ENCODE results near the gene RPL29.

Gene RPL29

GRCh38 chr3:52019352-52020080 is 23.8 kb upstream of the RPL29 start:
- Mint-ChIP-seq H3K4me3 (no peak overlapping the region), H3K9me3 (no peaks in the 10 kb centered on the region), H3K27ac (peak overlapping the region in 1 of 2 donors; percentile 50), H3K27me3 (no peaks in the 10 kb centered on the region), H3K4me1 (no peaks in the 10 kb centered on the region)
- ATAC-seq (peak; percentile 36), DNase-seq (no peak)

- ATAC-seq, result no peak
- no peaks in the 10 kb centered on the region for H3K27me3 Mint-ChIP-seq
- no peak overlapping the region for H3K4me3 Mint-ChIP-seq
These were observed 22.8 kb upstream of the RPL29 start for GRCh38 chr3:52018319-52019000.

GRCh38 chr3:52017586-52017985 is 21.9 kb upstream of the RPL29 start:
- H3K4me1 Mint-ChIP-seq, result no peaks in the 10 kb centered on the region
- no peak overlapping the region for H3K27ac Mint-ChIP-seq
- no peak overlapping the region for H3K4me3 Mint-ChIP-seq
- DNase-seq, result no peak
- ATAC-seq, result no peak
- H3K27me3 Mint-ChIP-seq, result no peaks in the 10 kb centered on the region
- H3K9me3 Mint-ChIP-seq, result no peaks in the 10 kb centered on the region

More at GRCh38 chr3:52018319-52019000, 22.8 kb upstream of the RPL29 start:
- no peak for DNase-seq
- Mint-ChIP-seq H3K27ac (no peak overlapping the region), H3K9me3 (no peaks in the 10 kb centered on the region), H3K4me1 (no peaks in the 10 kb centered on the region)

GRCh38 chr3:52015438-52016228 is 19.9 kb upstream of the RPL29 start:
- Mint-ChIP-seq H3K9me3 (no peaks in the 10 kb centered on the region), H3K27ac (no peak overlapping the region), H3K4me1 (no peaks in the 10 kb centered on the region), H3K27me3 (no peaks in the 10 kb centered on the region), H3K4me3 (no peak overlapping the region)
- ATAC-seq (no peak), DNase-seq (no peak)

- H3K27me3 Mint-ChIP-seq, result no peaks in the 10 kb centered on the region
- ATAC-seq, result no peak
- no peak overlapping the region for H3K27ac Mint-ChIP-seq
- H3K9me3 Mint-ChIP-seq, result no peaks in the 10 kb centered on the region
- H3K4me3 Mint-ChIP-seq, result no peak overlapping the region
- no peak for DNase-seq
- no peaks in the 10 kb centered on the region for H3K4me1 Mint-ChIP-seq
These were observed 18.9 kb upstream of the RPL29 start for GRCh38 chr3:52014613-52015012.

GRCh38 chr3:52013802-52014598 is 18.3 kb upstream of the RPL29 start:
- DNase-seq (no peak), ATAC-seq (no peak)
- H3K27me3 Mint-ChIP-seq, result no peaks in the 10 kb centered on the region
- no peaks in the 10 kb centered on the region for H3K4me1 Mint-ChIP-seq
- peak overlapping the region in 1 of 2 donors; percentile 23 for H3K27ac Mint-ChIP-seq
- no peak overlapping the region for H3K4me3 Mint-ChIP-seq
- no peaks in the 10 kb centered on the region for H3K9me3 Mint-ChIP-seq

GRCh38 chr3:52012699-52013098 is 17.0 kb upstream of the RPL29 start:
- Mint-ChIP-seq H3K4me3 (no peak overlapping the region), H3K4me1 (no peaks in the 10 kb centered on the region), H3K27ac (peak overlapping the region in 1 of 2 donors; percentile 79)

GRCh38 chr3:52010431-52010830 is 14.7 kb upstream of the RPL29 start:
- Mint-ChIP-seq H3K9me3 (no peaks in the 10 kb centered on the region), H3K4me1 (peaks cover 9% of the 10 kb centered on the region), H3K4me3 (no peak overlapping the region), H3K27ac (no peak overlapping the region), H3K27me3 (no peaks in the 10 kb centered on the region)
- no peak for ATAC-seq
- no peak for DNase-seq

More at GRCh38 chr3:52012699-52013098, 17.0 kb upstream of the RPL29 start:
- no peaks in the 10 kb centered on the region for H3K27me3 Mint-ChIP-seq
- DNase-seq, result no peak
- no peaks in the 10 kb centered on the region for H3K9me3 Mint-ChIP-seq
- no peak for ATAC-seq

GRCh38 chr3:52007291-52007690 is 11.6 kb upstream of the RPL29 start:
- H3K4me1 Mint-ChIP-seq, result peaks cover 15% of the 10 kb centered on the region
- no peaks in the 10 kb centered on the region for H3K27me3 Mint-ChIP-seq
- no peak for ATAC-seq
- no peaks in the 10 kb centered on the region for H3K9me3 Mint-ChIP-seq
- H3K4me3 Mint-ChIP-seq, result no peak overlapping the region
- DNase-seq, result no peak
- H3K27ac Mint-ChIP-seq, result no peak overlapping the region

GRCh38 chr3:52006820-52007133 is 11.1 kb upstream of the RPL29 start:
- DNase-seq (no peak), ATAC-seq (no peak)
- no peaks in the 10 kb centered on the region for H3K27me3 Mint-ChIP-seq
- H3K4me3 Mint-ChIP-seq, result no peak overlapping the region
- H3K9me3 Mint-ChIP-seq, result no peaks in the 10 kb centered on the region
- peaks cover 17% of the 10 kb centered on the region for H3K4me1 Mint-ChIP-seq
- no peak overlapping the region for H3K27ac Mint-ChIP-seq

- DNase-seq (no peak), ATAC-seq (no peak)
- H3K27me3 Mint-ChIP-seq, result no peaks in the 10 kb centered on the region
- peaks cover 23% of the 10 kb centered on the region for H3K4me1 Mint-ChIP-seq
- H3K27ac Mint-ChIP-seq, result no peak overlapping the region
- no peak overlapping the region for H3K4me3 Mint-ChIP-seq
- H3K9me3 Mint-ChIP-seq, result no peaks in the 10 kb centered on the region
These were observed 10.5 kb upstream of the RPL29 start for GRCh38 chr3:52006017-52006819.

GRCh38 chr3:52005571-52005986 is 9.9 kb upstream of the RPL29 start:
- H3K27me3 Mint-ChIP-seq, result no peaks in the 10 kb centered on the region

GRCh38 chr3:52004906-52005395 is 9.3 kb upstream of the RPL29 start:
- H3K4me1 Mint-ChIP-seq, result peaks cover 25% of the 10 kb centered on the region
- ATAC-seq, result no peak
- no peak for DNase-seq
- H3K27ac Mint-ChIP-seq, result no peak overlapping the region
- H3K9me3 Mint-ChIP-seq, result no peaks in the 10 kb centered on the region
- no peak overlapping the region for H3K4me3 Mint-ChIP-seq
- no peaks in the 10 kb centered on the region for H3K27me3 Mint-ChIP-seq

More at GRCh38 chr3:52005571-52005986, 9.9 kb upstream of the RPL29 start:
- Mint-ChIP-seq H3K27ac (no peak overlapping the region), H3K9me3 (no peaks in the 10 kb centered on the region), H3K4me1 (peaks cover 25% of the 10 kb centered on the region), H3K4me3 (no peak overlapping the region)
- DNase-seq (no peak), ATAC-seq (no peak)

- H3K9me3 Mint-ChIP-seq, result no peaks in the 10 kb centered on the region
- ATAC-seq (no peak), DNase-seq (no peak)
- H3K27ac Mint-ChIP-seq, result no peak overlapping the region
- H3K4me3 Mint-ChIP-seq, result no peak overlapping the region
- H3K27me3 Mint-ChIP-seq, result no peaks in the 10 kb centered on the region
- peaks cover 25% of the 10 kb centered on the region for H3K4me1 Mint-ChIP-seq
These were observed 8.6 kb upstream of the RPL29 start for GRCh38 chr3:52004163-52004787.
